GM12878 (cell line): Measurements from ENCODE around the gene C20orf173. TPM values are rescaled to one million over a fixed set of nuclear protein-coding genes. Genes with fewer than 3 reads are reported as not detected.

Source experiments
- ATF2 ChIP-seq: IDR thresholded peaks from 2 replicates; pipeline ENCODE4 v1.6.1; 2012; ENCODE audit warnings: low read length, inconsistent platforms
- CHD2 ChIP-seq: IDR thresholded peaks from 2 replicates; pipeline ENCODE4 v1.6.1; 2011; ENCODE audit warnings: low read depth, low read length, improper control_type of control experiment, borderline replicate concordance
- DPF2 ChIP-seq: fragments of 450-650 bp; IDR thresholded peaks from 2 replicates; pipeline ENCODE4 v1.6.1; 2017; ENCODE audit warnings: mild to moderate bottlenecking
- EZH2 ChIP-seq: IDR thresholded peaks from 2 replicates; pipeline ENCODE4 v1.6.1; 2012; ENCODE audit warnings: low read depth, mild to moderate bottlenecking, control low read depth, inconsistent platforms, low read length, borderline replicate concordance; ENCODE audit not compliant: control insufficient read depth
- FOXK2 ChIP-seq: fragments of 450-650 bp; IDR thresholded peaks from 2 replicates; pipeline ENCODE4 v1.6.1; 2017; ENCODE audit warnings: mild to moderate bottlenecking, moderate library complexity
- GATAD2B ChIP-seq: fragments of 450-650 bp; conservative IDR thresholded peaks from 2 replicates; pipeline ENCODE4 v1.6.1; 2017; ENCODE audit warnings: low read depth, mild to moderate bottlenecking, moderate library complexity
- JUND ChIP-seq: IDR thresholded peaks from 2 replicates; pipeline ENCODE4 v1.6.1; 2012; ENCODE audit warnings: low read depth, mild to moderate bottlenecking, low read length, improper control_type of control experiment, moderate library complexity
- KAT2A ChIP-seq: conservative IDR thresholded peaks from 2 replicates; pipeline ENCODE4 v1.6.1; 2011; ENCODE audit warnings: low read depth, low read length; ENCODE audit not compliant: control insufficient read depth
- MAX ChIP-seq: IDR thresholded peaks from 2 replicates; pipeline ENCODE4 v1.6.1; 2012; ENCODE audit warnings: low read depth, low read length, improper control_type of control experiment
- MLLT1 ChIP-seq: fragments of 450-650 bp; IDR thresholded peaks from 2 replicates; pipeline ENCODE4 v1.6.1; 2016; ENCODE audit warnings: mild to moderate bottlenecking
- MTA3 ChIP-seq: IDR thresholded peaks from 2 replicates; pipeline ENCODE4 v1.6.1; 2012; ENCODE audit warnings: low read length, inconsistent platforms, borderline replicate concordance
- NFYA ChIP-seq: IDR thresholded peaks from 2 replicates; pipeline ENCODE4 v1.6.1; 2011; ENCODE audit warnings: low read depth, mild to moderate bottlenecking, low read length, improper control_type of control experiment, borderline replicate concordance
- POLR2AphosphoS5 ChIP-seq: IDR thresholded peaks from 2 replicates; pipeline ENCODE4 v1.6.1; 2011; ENCODE audit warnings: mild to moderate bottlenecking, low read length, inconsistent platforms
- RAD51 ChIP-seq: fragments of 450-650 bp; IDR thresholded peaks from 2 replicates; pipeline ENCODE4 v1.6.1; 2016; ENCODE audit warnings: moderate library complexity, mild to moderate bottlenecking, inconsistent platforms
- RELB ChIP-seq: fragments of 450-650 bp; IDR thresholded peaks from 2 replicates; pipeline ENCODE4 v1.6.1; 2017; ENCODE audit warnings: low read depth, mild to moderate bottlenecking, moderate library complexity
- SMAD1 ChIP-seq: fragments of 450-650 bp; IDR thresholded peaks from 2 replicates; pipeline ENCODE4 v1.6.1; 2018; ENCODE audit warnings: mild to moderate bottlenecking, low read depth; ENCODE audit not compliant: partially characterized antibody
- SMAD5 ChIP-seq: IDR thresholded peaks from 2 replicates; pipeline ENCODE4 v1.6.1; 2016; ENCODE audit warnings: antibody characterized with exemption, low read depth
- STAT3 ChIP-seq: IDR thresholded peaks from 2 replicates; pipeline ENCODE4 v1.6.1; 2011; ENCODE audit warnings: low read depth, low read length, improper control_type of control experiment
- TAF1 ChIP-seq: IDR thresholded peaks from 2 replicates; pipeline ENCODE4 v1.6.1; 2011; ENCODE audit warnings: mild to moderate bottlenecking, low read depth, low read length, borderline replicate concordance
- TCF12 ChIP-seq: IDR thresholded peaks from 2 replicates; pipeline ENCODE4 v1.6.1; 2011; ENCODE audit warnings: low read depth, mild to moderate bottlenecking, low read length
- WRNIP1 ChIP-seq: IDR thresholded peaks from 2 replicates; pipeline ENCODE4 v1.6.1; 2011; ENCODE audit warnings: low read depth, low read length, improper control_type of control experiment, borderline replicate concordance
- polyA plus RNA-seq, 11 experiments: library from polyadenylated mRNA; depleted of rRNA in 4 of 11; unstranded in 6 of 11; stranded (reverse) in 5 of 11; fragments of >200 nt; fragmentation: Nextera tagmentation in 4 of 11; fragmentation: Illumina TruSeq in 1 of 11; extraction: Ambion mirVana in 4 of 11; extraction: Trizol in 1 of 11; gene quantifications; 1 replicate in 1 of 11; 2 replicates in 10 of 11; pipeline versions ENCODE4 v1.2.1 to v1.2.3, GENCODE V29; 2011 to 2016; ENCODE audit warnings: inconsistent platforms in 2 of 11, missing spikeins in 2 of 11, low read depth in 1 of 11
- total RNA-seq, 4 experiments: library from RNA; depleted of rRNA in 3 of 4; stranded (reverse); fragments of >200 nt in 3 of 4; fragmentation: Illumina TruSeq in 1 of 4; extraction: Trizol in 1 of 4; gene quantifications; 2 replicates each; pipeline versions ENCODE4 v1.2.1 to v1.2.3, GENCODE V29; 2013 to 2021

C20orf173 gene
- total and polyA plus RNA-seq, 10 of the 15 experiments (the other 5 are each of a cell fraction or from before 2014, with no cell fraction given), result not detected

GRCh38 chr20:35539756-35540212, 10.3 kb upstream of the C20orf173 start (continued):
- peak; percentile 47; the same call in 1 of the 2 replicates for TF ChIP-seq RELB
- no peak for TF ChIP-seq KAT2A
- no peak for TF ChIP-seq JUND
- TF ChIP-seq SMAD5, result no peak
- TF ChIP-seq NFYA, result peak; percentile 47; the same call in 1 of the 2 replicates
- peak; percentile 70 for TF ChIP-seq FOXK2
- TF ChIP-seq GATAD2B, result no peak
- no peak for TF ChIP-seq WRNIP1
- peak; percentile 69 for TF ChIP-seq RAD51
- peak; percentile 79; the same call in 1 of the 2 replicates for TF ChIP-seq CHD2
- TF ChIP-seq TAF1, result no peak
- no peak for TF ChIP-seq TCF12
- no peak for TF ChIP-seq STAT3
- TF ChIP-seq EZH2, result no peak
- peak; percentile 59 for TF ChIP-seq SMAD1
- 0 out of 2 replicates have a peak, but pooled peaks have one; percentile 25 for TF ChIP-seq MLLT1
- peak; percentile 73 for TF ChIP-seq DPF2
- TF ChIP-seq MAX, result no peak
- no peak for TF ChIP-seq ATF2
- peak; percentile 49; the same call in 1 of the 2 replicates for TF ChIP-seq POLR2AphosphoS5
- TF ChIP-seq MTA3, result no peak
